ENCODE measurements around the gene RASSF5.

Gene RASSF5

GRCh38 chr1:206497363-206497762, 10.0 kb upstream of the RASSF5 start:
- no peak for DNase-seq (ENCODE audit: low read depth in 2 of 2)

GRCh38 chr1:206497774-206498173, 9.6 kb upstream of the RASSF5 start:
- no peak for DNase-seq (ENCODE audit: low read depth in 2 of 2)

GRCh38 chr1:206498685-206499084, 8.6 kb upstream of the RASSF5 start:
- no peak for DNase-seq (ENCODE audit: low read depth in 2 of 2)

- DNase-seq (ENCODE audit: low read depth in 2 of 2): no peak
Measured at GRCh38 chr1:206500046-206500445, 7.3 kb upstream of the RASSF5 start.

GRCh38 chr1:206501881-206502280, 5.5 kb upstream of the RASSF5 start:
- DNase-seq (ENCODE audit: low read depth in 2 of 2): no peak

- DNase-seq (ENCODE audit: low read depth in 2 of 2): no peak
Measured at GRCh38 chr1:206502403-206502802, 4.9 kb upstream of the RASSF5 start.

- no peak for DNase-seq (ENCODE audit: low read depth in 2 of 2)
Measured at GRCh38 chr1:206502812-206503211, 4.5 kb upstream of the RASSF5 start.

- DNase-seq (ENCODE audit: low read depth in 2 of 2): peak; percentile 45 to 46
Measured at GRCh38 chr1:206503591-206504362, 3.6 kb upstream of the RASSF5 start.

GRCh38 chr1:206504363-206504713, 3.0 kb upstream of the RASSF5 start:
- no peak for DNase-seq (ENCODE audit: low read depth in 2 of 2)

- no peak for DNase-seq (ENCODE audit: low read depth in 2 of 2)
Measured at GRCh38 chr1:206505702-206506355, 1.5 kb upstream of the RASSF5 start.

GRCh38 chr1:206506405-206507283, 687 bp upstream of the RASSF5 start:
- DNase-seq (ENCODE audit: low read depth in 2 of 2): no peak

- DNase-seq (ENCODE audit: low read depth in 2 of 2): no peak
Measured at GRCh38 chr1:206508130-206508889, 979 bp downstream of the RASSF5 start.

GRCh38 chr1:206508956-206509355, 1.6 kb downstream of the RASSF5 start:
- no peak for DNase-seq (ENCODE audit: low read depth in 2 of 2)

GRCh38 chr1:206509612-206510257, 2.4 kb downstream of the RASSF5 start:
- DNase-seq (ENCODE audit: low read depth in 2 of 2): no peak

GRCh38 chr1:206510371-206510770, 3.0 kb downstream of the RASSF5 start:
- DNase-seq (ENCODE audit: low read depth in 2 of 2): no peak

GRCh38 chr1:206511362-206512057, 4.2 kb downstream of the RASSF5 start:
- no peak for DNase-seq (ENCODE audit: low read depth in 2 of 2)

GRCh38 chr1:206512058-206512850, 4.9 kb downstream of the RASSF5 start:
- DNase-seq (ENCODE audit: low read depth in 2 of 2): no peak

GRCh38 chr1:206512851-206513180, 5.5 kb downstream of the RASSF5 start:
- DNase-seq (ENCODE audit: low read depth in 2 of 2): no peak

- no peak for DNase-seq (ENCODE audit: low read depth in 2 of 2)
Measured at GRCh38 chr1:206513312-206514111, 6.2 kb downstream of the RASSF5 start.
